A204.1 (cell line): ENCODE data around the gene IDI1.
"Not testable (repeated sequence)": the region's sequence is repeated elsewhere in the genome, so short reads cannot be mapped to it uniquely, and the experiment has no call there.

Source experiments
- FAIRE-seq: peaks from 2 replicates; lab custom pipeline; 2012; peaks lifted over from hg19 to GRCh38; lab: Jason Lieb, UNC

The IDI1 gene

GRCh38 chr10:1033601-1034000, 15.3 kb downstream of the IDI1 start:
- FAIRE-seq, result no peak

- FAIRE-seq, result no peak
Measured at GRCh38 chr10:1029838-1030237, 19.1 kb downstream of the IDI1 start.

- FAIRE-seq, result no peak
Measured at GRCh38 chr10:1026578-1026977, 22.3 kb downstream of the IDI1 start.

- no peak for FAIRE-seq
Measured at GRCh38 chr10:1025683-1026082, 23.2 kb downstream of the IDI1 start, which contains the start of gene IDI2. Gene IDI2 (minus strand): TSS chr10:1025859. CDS start chr10:1024723, 1,136 bp downstream.

GRCh38 chr10:1024103-1024502, 24.8 kb downstream of the IDI1 start:
- no peak for FAIRE-seq

GRCh38 chr10:1022413-1022812, 26.5 kb downstream of the IDI1 start:
- FAIRE-seq, result no peak

- FAIRE-seq, result no peak
Measured at GRCh38 chr10:1020958-1021357, 28.0 kb downstream of the IDI1 start.

GRCh38 chr10:1020460-1020859, 28.5 kb downstream of the IDI1 start:
- FAIRE-seq, result no peak

- FAIRE-seq, result no peak
Measured at GRCh38 chr10:1019362-1019761, 29.6 kb downstream of the IDI1 start.

GRCh38 chr10:1015688-1016087, 33.2 kb downstream of the IDI1 start:
- FAIRE-seq, result no peak

GRCh38 chr10:1011696-1012095, 37.2 kb downstream of the IDI1 start:
- no peak for FAIRE-seq

- FAIRE-seq, result no peak
Measured at GRCh38 chr10:1010703-1011102, 38.2 kb downstream of the IDI1 start.

GRCh38 chr10:1009947-1010346, 39.0 kb downstream of the IDI1 start:
- FAIRE-seq, result not testable (repeated sequence)

GRCh38 chr10:1009071-1009494, 39.8 kb downstream of the IDI1 start:
- FAIRE-seq, result no peak

- FAIRE-seq, result no peak
Measured at GRCh38 chr10:1007583-1007982, 41.3 kb downstream of the IDI1 start.

GRCh38 chr10:1006573-1006972, 42.3 kb downstream of the IDI1 start:
- no peak for FAIRE-seq

GRCh38 chr10:1003884-1004670, 44.8 kb downstream of the IDI1 start:
- FAIRE-seq, result no peak

GRCh38 chr10:1002425-1003006, 46.4 kb downstream of the IDI1 start:
- FAIRE-seq, result no peak

GRCh38 chr10:997266-998022, 51.5 kb downstream of the IDI1 start:
- FAIRE-seq, result no peak

- no peak for FAIRE-seq
Measured at GRCh38 chr10:996031-996430, 52.9 kb downstream of the IDI1 start.

GRCh38 chr10:995559-995926, 53.4 kb downstream of the IDI1 start:
- no peak for FAIRE-seq

GRCh38 chr10:994836-995558, 53.9 kb downstream of the IDI1 start:
- FAIRE-seq, result no peak

- no peak for FAIRE-seq
Measured at GRCh38 chr10:992871-993270, 56.0 kb downstream of the IDI1 start.
